Testis (tissue), 5 donors: Measurements from ENCODE around the gene CUBN. TPM values are rescaled to one million over a fixed set of nuclear protein-coding genes. Genes with fewer than 3 reads are reported as not detected.

ENCODE experiments used
- DNase-seq: peaks from one replicate; pipeline ENCODE4 v3.0.0-alpha.2; 2019
- H3K27ac ChIP-seq, 2 donors: fragments of 200-600 bp; sonication (generic); one replicate each; pipeline ENCODE4 v1.5.1; 2019
- H3K27me3 ChIP-seq: fragments of 200-600 bp; sonication (generic); one replicate; pipeline ENCODE4 v1.5.1; 2019
- H3K36me3 ChIP-seq: fragments of 200-600 bp; sonication (generic); one replicate; pipeline ENCODE4 v1.5.1; 2017; ENCODE audit warnings: low read depth; ENCODE audit errors: missing control alignments
- H3K4me1 ChIP-seq: fragments of 200-600 bp; sonication (generic); one replicate; pipeline ENCODE4 v1.5.1; 2019
- H3K4me3 ChIP-seq, 2 donors: fragments of 200-600 bp; sonication (generic); one replicate each; pipeline ENCODE4 v1.5.1; 2017 to 2019
- H3K9me3 ChIP-seq: fragments of 200-600 bp; sonication (generic); one replicate; pipeline ENCODE4 v1.5.1; 2017
- CTCF ChIP-seq, 3 experiments: fragments of 450-650 bp in 2 of 3; fragments of 200-600 bp in 1 of 3; sonication (generic) in 1 of 3; IDR thresholded peaks; one replicate each; pipeline ENCODE4 v1.5.1; 2016 to 2019; ENCODE audit warnings: antibody characterized with exemption in 3 of 3, mild to moderate bottlenecking in 2 of 3, moderate library complexity in 1 of 3
- POLR2A ChIP-seq: fragments of 450-650 bp; IDR thresholded peaks from one replicate; pipeline ENCODE4 v1.6.1; 2017; ENCODE audit warnings: antibody characterized with exemption, mild to moderate bottlenecking, moderate library complexity
- WGBS, 2 donors: methylation state at CpG; one replicate each; pipeline ENCODE4 v1.1.5; 2018; 5-methylcytosine and 5-hydroxymethylcytosine counted together
- intact Hi-C: fragments of 100-400 bp; cut with DNase I; formaldehyde crosslinking; loops from one replicate; pipeline ENCODE4 v1.15.1; 2023; ENCODE audit warnings: low total_unique reads
- long read RNA-seq, 2 donors: transcript quantifications; one replicate each; lab custom pipeline, GENCODE V29; 2026
- polyA plus RNA-seq: library from polyadenylated mRNA; stranded (reverse); fragments of 350-450 nt; fragmentation: Illumina TruSeq; extraction: RNeasy Lipid Tissue Mini Kit (QIAGEN cat#74804); gene quantifications from one replicate; pipeline ENCODE4 v1.2.3, GENCODE V29; 2014; ENCODE audit warnings: low read depth, low replicate concordance; ENCODE audit not compliant: insufficient read depth
- total RNA-seq, 2 donors: library from RNA; depleted of rRNA; stranded (reverse); fragments of >200 nt; gene quantifications; one replicate each; pipeline ENCODE4 v1.2.3, GENCODE V29; 2016

Gene CUBN
- total RNA-seq (10 to 100 TPM; 11.0 to 39.3 TPM), polyA plus RNA-seq (19.2 TPM)
- long read RNA-seq, donor 1 = 0 reads
- long read RNA-seq, donor 2 = 0 reads

DNA sequence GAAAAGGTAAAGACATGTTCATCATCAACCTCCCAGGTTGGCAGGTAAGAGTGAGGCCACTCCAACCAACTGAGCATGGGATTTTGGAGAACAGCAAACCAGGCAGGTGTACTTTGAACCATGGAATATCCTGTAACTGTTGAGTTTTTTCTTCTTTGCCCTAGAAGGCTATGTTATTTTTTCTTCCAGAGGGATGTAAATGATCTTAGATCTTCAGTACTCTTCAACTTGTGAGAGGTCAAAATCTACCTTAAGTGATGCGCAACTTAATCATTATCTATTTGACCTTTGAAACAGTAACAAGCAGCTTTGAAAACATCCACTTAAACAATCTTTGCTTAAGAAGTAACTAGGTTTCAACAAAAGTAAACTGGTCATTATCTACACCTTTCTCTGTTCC lies at the start of gene CUBN:
Gene CUBN, minus strand, starts transcription at position 71 of the 400 bp plus-strand sequence. Its CDS starts 46 bp downstream, at position 25.
- no peak within 1 kb of the TSS for H3K27ac ChIP-seq
- H3K36me3 ChIP-seq = no peaks in the 10 kb centered on the region
- DNase-seq = no peak
- no peaks in the 10 kb centered on the region for H3K27me3 ChIP-seq
- H3K9me3 ChIP-seq = no peaks in the 10 kb centered on the region
- no peaks in the 10 kb centered on the region for H3K4me1 ChIP-seq
- intact Hi-C loops = no loop called here
- 78 to 86% methylated on average over 1 of the region's 1 CpG for WGBS, 2 donors
- TF ChIP-seq CTCF (IDR thresholded peaks at IDR 0.05) (no peak), POLR2A (no peak)
- H3K4me3 ChIP-seq = no peak within 1 kb of the TSS

DNA sequence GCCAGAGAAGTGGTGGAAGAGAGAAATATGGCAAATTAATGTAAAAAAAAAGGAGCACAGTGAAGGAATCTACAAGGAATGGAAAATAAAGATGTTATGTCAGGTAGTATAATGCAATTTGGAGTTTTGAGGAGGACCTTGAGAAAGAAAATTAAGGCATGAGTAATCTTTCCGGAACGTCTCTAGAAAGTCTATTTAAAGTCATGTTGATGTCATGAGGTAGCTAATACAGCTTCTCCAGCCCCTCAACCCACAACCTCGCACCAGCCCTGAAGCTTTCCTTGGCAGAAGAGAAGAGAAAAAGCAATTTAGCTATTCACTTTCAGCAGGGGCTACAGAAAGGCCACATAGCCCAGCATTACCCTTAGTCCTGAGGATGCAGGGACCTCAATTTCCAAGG lies 49.4 kb upstream of the CUBN start:
- TF ChIP-seq CTCF (IDR thresholded peaks at IDR 0.05) = no peak
- no peak for TF ChIP-seq POLR2A
- intact Hi-C loops = no loop called here
- Histone ChIP-seq H3K36me3 (no peaks in the 10 kb centered on the region), H3K27me3 (no peaks in the 10 kb centered on the region), H3K9me3 (no peaks in the 10 kb centered on the region), H3K27ac (no peak overlapping the region), H3K4me1 (no peaks in the 10 kb centered on the region), H3K4me3 (no peak overlapping the region)
- no peak for DNase-seq
- WGBS, 2 donors = 70 to 74% methylated on average over 3 of the region's 3 CpGs

DNA sequence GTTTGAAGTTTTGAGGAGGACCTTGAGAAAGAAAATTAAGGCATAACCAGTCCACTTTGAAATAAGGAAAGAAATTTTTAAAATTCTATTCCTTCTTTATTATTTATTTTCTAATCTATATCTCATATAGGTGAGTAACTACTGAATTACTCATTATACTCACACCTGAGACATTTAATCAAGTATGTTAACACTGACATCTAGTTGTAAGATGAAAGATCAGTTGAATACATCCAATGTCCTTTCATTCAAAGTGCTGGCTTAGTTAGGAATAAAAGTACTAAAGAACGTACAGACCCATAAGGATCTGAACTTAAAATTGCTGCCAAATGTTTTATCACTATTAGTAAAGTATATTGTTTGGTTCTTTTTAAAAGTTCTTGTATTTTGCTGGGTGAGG lies 48.4 kb upstream of the CUBN start:
- Histone ChIP-seq H3K4me3 (no peak overlapping the region), H3K27me3 (no peaks in the 10 kb centered on the region), H3K9me3 (no peaks in the 10 kb centered on the region), H3K27ac (no peak overlapping the region), H3K4me1 (no peaks in the 10 kb centered on the region), H3K36me3 (no peaks in the 10 kb centered on the region)
- 88 to 100% methylated on average over 1 of the region's 1 CpG for WGBS, 2 donors
- intact Hi-C loops = no loop called here
- no peak for TF ChIP-seq POLR2A
- TF ChIP-seq CTCF (IDR thresholded peaks at IDR 0.05) = no peak
- DNase-seq = no peak

- Histone ChIP-seq H3K4me1 (no peaks in the 10 kb centered on the region), H3K27ac (no peak overlapping the region), H3K4me3 (no peak overlapping the region), H3K27me3 (no peaks in the 10 kb centered on the region), H3K9me3 (no peaks in the 10 kb centered on the region), H3K36me3 (no peaks in the 10 kb centered on the region)
- DNase-seq = no peak
- intact Hi-C loops = no loop called here
- WGBS, 2 donors = 100% methylated on average over 1 of the region's 1 CpG
- no peak for TF ChIP-seq POLR2A
- no peak for TF ChIP-seq CTCF (IDR thresholded peaks at IDR 0.05)
Observed at GRCh38 chr10:17177014-17177413, 47.4 kb upstream of the CUBN start.

DNA sequence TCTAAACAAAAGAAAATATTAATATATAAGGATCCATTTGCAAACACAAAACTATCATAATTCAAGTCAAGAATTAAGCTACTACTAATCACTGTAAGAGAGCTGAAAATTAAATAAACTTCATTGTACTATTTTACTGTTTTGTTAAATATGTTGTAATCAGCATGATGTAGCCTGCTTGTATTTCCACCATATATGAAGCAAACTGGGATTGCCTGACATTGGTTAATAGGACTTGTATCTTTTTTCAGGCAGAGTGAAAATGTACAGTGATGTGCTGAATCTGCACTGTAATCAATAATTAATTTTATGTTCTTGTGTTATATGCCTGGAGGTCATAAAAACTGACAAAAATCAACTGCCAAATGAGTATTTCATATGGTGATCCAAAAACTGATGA lies 46.5 kb upstream of the CUBN start:
- Histone ChIP-seq H3K9me3 (no peaks in the 10 kb centered on the region), H3K4me3 (no peak overlapping the region), H3K27ac (no peak overlapping the region), H3K4me1 (no peaks in the 10 kb centered on the region), H3K27me3 (no peaks in the 10 kb centered on the region), H3K36me3 (no peaks in the 10 kb centered on the region)
- intact Hi-C loops = no loop called here
- TF ChIP-seq CTCF (IDR thresholded peaks at IDR 0.05) = no peak
- no peak for TF ChIP-seq POLR2A
- no peak for DNase-seq
